ENCODE measurements around the gene CD4.

DNA sequence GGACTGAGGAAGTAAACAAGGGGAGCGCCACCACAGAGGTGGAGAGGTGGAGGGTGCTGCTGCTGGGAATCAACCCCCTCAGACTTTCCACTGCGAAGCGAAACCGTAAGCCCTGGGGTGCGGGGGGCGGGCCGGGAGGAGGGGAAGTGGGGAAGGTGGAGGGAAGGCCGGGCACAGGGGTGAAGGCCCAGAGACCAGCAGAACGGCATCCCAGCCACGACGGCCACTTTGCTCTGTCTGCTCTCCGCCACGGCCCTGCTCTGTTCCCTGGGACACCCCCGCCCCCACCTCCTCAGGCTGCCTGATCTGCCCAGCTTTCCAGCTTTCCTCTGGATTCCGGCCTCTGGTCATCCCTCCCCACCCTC is 17.0 kb upstream of the CD4 start, which contains the start of gene LAG3:
- TF ChIP-seq CTCF (IDR thresholded peaks at IDR 0.05; ENCODE audit: low read depth, low read length, missing input control) (no peak), TAF1 (conservative IDR thresholded peaks at IDR 0.05) (no peak), SP1 (IDR thresholded peaks at IDR 0.05) (no peak), RAD21 (IDR thresholded peaks at IDR 0.05) (no peak), NR2F2 (IDR thresholded peaks at IDR 0.05) (no peak), JUND (IDR thresholded peaks at IDR 0.05) (no peak), RXRA (IDR thresholded peaks at IDR 0.05) (no peak), ZBTB33 (IDR thresholded peaks at IDR 0.05) (no peak), EGR1 (IDR thresholded peaks at IDR 0.05; ENCODE audit: low read depth in 2 of 2) (no peak)
- TF ChIP-seq, protein P1, sequence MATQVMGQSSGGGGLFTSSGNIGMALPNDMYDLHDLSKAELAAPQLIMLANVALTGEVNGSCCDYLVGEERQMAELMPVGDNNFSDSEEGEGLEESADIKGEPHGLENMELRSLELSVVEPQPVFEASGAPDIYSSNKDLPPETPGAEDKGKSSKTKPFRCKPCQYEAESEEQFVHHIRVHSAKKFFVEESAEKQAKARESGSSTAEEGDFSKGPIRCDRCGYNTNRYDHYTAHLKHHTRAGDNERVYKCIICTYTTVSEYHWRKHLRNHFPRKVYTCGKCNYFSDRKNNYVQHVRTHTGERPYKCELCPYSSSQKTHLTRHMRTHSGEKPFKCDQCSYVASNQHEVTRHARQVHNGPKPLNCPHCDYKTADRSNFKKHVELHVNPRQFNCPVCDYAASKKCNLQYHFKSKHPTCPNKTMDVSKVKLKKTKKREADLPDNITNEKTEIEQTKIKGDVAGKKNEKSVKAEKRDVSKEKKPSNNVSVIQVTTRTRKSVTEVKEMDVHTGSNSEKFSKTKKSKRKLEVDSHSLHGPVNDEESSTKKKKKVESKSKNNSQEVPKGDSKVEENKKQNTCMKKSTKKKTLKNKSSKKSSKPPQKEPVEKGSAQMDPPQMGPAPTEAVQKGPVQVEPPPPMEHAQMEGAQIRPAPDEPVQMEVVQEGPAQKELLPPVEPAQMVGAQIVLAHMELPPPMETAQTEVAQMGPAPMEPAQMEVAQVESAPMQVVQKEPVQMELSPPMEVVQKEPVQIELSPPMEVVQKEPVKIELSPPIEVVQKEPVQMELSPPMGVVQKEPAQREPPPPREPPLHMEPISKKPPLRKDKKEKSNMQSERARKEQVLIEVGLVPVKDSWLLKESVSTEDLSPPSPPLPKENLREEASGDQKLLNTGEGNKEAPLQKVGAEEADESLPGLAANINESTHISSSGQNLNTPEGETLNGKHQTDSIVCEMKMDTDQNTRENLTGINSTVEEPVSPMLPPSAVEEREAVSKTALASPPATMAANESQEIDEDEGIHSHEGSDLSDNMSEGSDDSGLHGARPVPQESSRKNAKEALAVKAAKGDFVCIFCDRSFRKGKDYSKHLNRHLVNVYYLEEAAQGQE (IDR thresholded peaks at IDR 0.05), result no peak

Measured in liver (tissue), 3 donors.